IMR-90 (cell line): ENCODE results near the gene LEUTX. TPM values are rescaled to one million over a fixed set of nuclear protein-coding genes. Genes with fewer than 3 reads are reported as not detected.

ENCODE experiments used
- ATAC-seq: fragments of 200-7000 bp; cut with Tn5 transposase; 2 replicates; pipeline ENCODE4 v1.9.1; 2020; ENCODE audit warnings: low read depth, mild to moderate bottlenecking, moderate library complexity
- BruUV-seq: library from RNA; stranded (reverse); fragments of 400-500 nt; replicated peaks from 2 replicates; lab custom pipeline; 2021; lab: Mats Ljungman, UMichigan
- CTCF ChIA-PET: fragments of 300-600 bp; formaldehyde crosslinking; extraction: SDS; loops from one replicate; lab custom pipeline; 2021; ENCODE audit warnings: antibody characterized with exemption; lab: Yijun Ruan, JAX
- POLR2A ChIA-PET: fragments of 300-600 bp; sonication (Branson Sonifier 250); formaldehyde crosslinking; loops from one replicate; lab custom pipeline; 2022; ENCODE audit warnings: antibody characterized with exemption; ENCODE audit not compliant: unreplicated experiment; lab: Charles Lee
- DNase-seq: peaks from one replicate; pipeline ENCODE4 v3.0.0; 2013
- H2AFZ ChIP-seq: replicated peaks from 2 replicates; pipeline ENCODE3; 2013; ENCODE audit warnings: low read length, mild to moderate bottlenecking; ENCODE audit not compliant: poor library complexity
- H2AK5ac ChIP-seq: 2 replicates; pipeline ENCODE4 v1.6.1; 2013; ENCODE audit warnings: low read depth, low read length, inconsistent platforms
- H2AK9ac ChIP-seq: replicated peaks from 2 replicates; pipeline ENCODE3; 2013; ENCODE audit warnings: mild to moderate bottlenecking, low read depth, low read length, moderate library complexity; ENCODE audit not compliant: poor library complexity
- H2BK120ac ChIP-seq: 2 replicates; pipeline ENCODE4 v1.6.1; 2013; ENCODE audit warnings: low read depth, low read length, inconsistent platforms
- H2BK15ac ChIP-seq: 3 replicates; pipeline ENCODE4 v1.6.1; 2013; ENCODE audit warnings: low read depth, low read length, inconsistent platforms
- H2BK20ac ChIP-seq: 2 replicates; pipeline ENCODE4 v1.6.1; 2013; ENCODE audit warnings: low read depth, mild to moderate bottlenecking, inconsistent platforms, low read length, moderate library complexity
- H2BK5ac ChIP-seq: 2 replicates; pipeline ENCODE4 v1.6.1; 2013; ENCODE audit warnings: mild to moderate bottlenecking, low read depth, low read length, inconsistent platforms; ENCODE audit not compliant: poor library complexity, severe bottlenecking
- H3K14ac ChIP-seq: replicated peaks from 2 replicates; pipeline ENCODE4 v1.6.1; 2013; ENCODE audit warnings: low read depth, low read length, inconsistent platforms
- H3K18ac ChIP-seq: 2 replicates; pipeline ENCODE4 v1.6.1; 2013; ENCODE audit warnings: low read depth, low read length, control low read depth
- H3K23ac ChIP-seq: 2 replicates; pipeline ENCODE4 v1.6.1; 2013; ENCODE audit warnings: low read depth, low read length, inconsistent platforms
- H3K27ac ChIP-seq: 2 replicates; pipeline ENCODE4 v1.5.1; 2013; ENCODE audit warnings: mild to moderate bottlenecking, control low read depth, low read length; ENCODE audit not compliant: insufficient read depth
- H3K27me3 ChIP-seq: 2 replicates; pipeline ENCODE4 v1.6.1; 2013; ENCODE audit warnings: low read length; ENCODE audit not compliant: control insufficient read depth, insufficient read depth
- H3K36me3 ChIP-seq: 2 replicates; pipeline ENCODE4 v1.6.1; 2013; ENCODE audit warnings: low read length, mixed read lengths; ENCODE audit not compliant: control insufficient read depth, insufficient read depth
- H3K4ac ChIP-seq: 2 replicates; pipeline ENCODE4 v1.6.1; 2013; ENCODE audit warnings: low read depth, low read length, inconsistent platforms
- H3K4me1 ChIP-seq: 2 replicates; pipeline ENCODE4 v1.6.1; 2013; ENCODE audit warnings: low read length, mixed read lengths; ENCODE audit not compliant: control insufficient read depth, insufficient read depth
- H3K4me2 ChIP-seq: 2 replicates; pipeline ENCODE4 v1.6.1; 2013; ENCODE audit warnings: low read depth, mild to moderate bottlenecking, control low read depth, low read length, moderate library complexity
- H3K4me3 ChIP-seq: 2 replicates; pipeline ENCODE4 v1.5.1; 2013; ENCODE audit warnings: low read depth, mild to moderate bottlenecking, control low read depth, low read length, moderate library complexity; ENCODE audit not compliant: insufficient read depth
- H3K56ac ChIP-seq: 2 replicates; pipeline ENCODE4 v1.6.1; 2013; ENCODE audit warnings: low read length, inconsistent platforms; ENCODE audit not compliant: insufficient read depth; ENCODE audit errors: extremely low read depth
- H3K79me1 ChIP-seq, 2 experiments: 2 replicates each; pipeline ENCODE4 v1.6.1; 2013; ENCODE audit warnings: low read length in 2 of 2, inconsistent platforms in 1 of 2, low read depth in 1 of 2
- H3K9ac ChIP-seq: 2 replicates; pipeline ENCODE4 v1.6.1; 2013; ENCODE audit warnings: low read depth, low read length, control low read depth
- H3K9me1 ChIP-seq: 2 replicates; pipeline ENCODE4 v1.6.1; 2013; ENCODE audit warnings: low read length, inconsistent platforms; ENCODE audit not compliant: insufficient read depth
- H3K9me3 ChIP-seq: 2 replicates; pipeline ENCODE4 v1.6.1; 2013; ENCODE audit warnings: low read length; ENCODE audit not compliant: control insufficient read depth, insufficient read depth
- H4K20me1 ChIP-seq: 2 replicates; pipeline ENCODE4 v1.6.1; 2013; ENCODE audit warnings: low read length, inconsistent platforms; ENCODE audit not compliant: insufficient read depth
- H4K5ac ChIP-seq: 2 replicates; pipeline ENCODE4 v1.6.1; 2013; ENCODE audit warnings: mild to moderate bottlenecking, low read depth, low read length, control low read depth
- H4K8ac ChIP-seq, 2 experiments: 2 replicates each; pipeline ENCODE4 v1.6.1; 2013; ENCODE audit warnings: low read depth in 2 of 2, low read length in 2 of 2, control low read depth in 1 of 2, inconsistent platforms in 1 of 2
- H4K91ac ChIP-seq: 2 replicates; pipeline ENCODE4 v1.6.1; 2013; ENCODE audit warnings: low read depth, low read length, inconsistent platforms; ENCODE audit not compliant: insufficient read depth
- CEBPB ChIP-seq: IDR thresholded peaks from 2 replicates; pipeline ENCODE4 v1.6.1; 2012; ENCODE audit warnings: low read depth, low read length, improper control_type of control experiment
- CHD1 ChIP-seq: IDR thresholded peaks from 2 replicates; pipeline ENCODE4 v1.6.1; 2012; ENCODE audit warnings: low read depth, low read length, improper control_type of control experiment
- FOS ChIP-seq: fragments of 150-350 bp; IDR thresholded peaks from 2 replicates; pipeline ENCODE4 v1.6.1; 2016; ENCODE audit warnings: low read depth, low read length
- MAZ ChIP-seq: IDR thresholded peaks from 2 replicates; pipeline ENCODE4 v1.6.1; 2012; ENCODE audit warnings: low read depth, mild to moderate bottlenecking, low read length, improper control_type of control experiment, moderate library complexity, borderline replicate concordance
- MXI1 ChIP-seq: IDR thresholded peaks from 2 replicates; pipeline ENCODE4 v1.6.1; 2012; ENCODE audit warnings: low read depth, mild to moderate bottlenecking, low read length, moderate library complexity, borderline replicate concordance
- POLR2A ChIP-seq: IDR thresholded peaks from 2 replicates; pipeline ENCODE4 v1.6.1; 2012; ENCODE audit warnings: mild to moderate bottlenecking, low read depth, low read length
- RAD21 ChIP-seq: IDR thresholded peaks from 2 replicates; pipeline ENCODE4 v1.6.1; 2012; ENCODE audit warnings: low read length, improper control_type of control experiment
- USF2 ChIP-seq: fragments of 150-350 bp; IDR thresholded peaks from 2 replicates; pipeline ENCODE4 v1.6.1; 2017; ENCODE audit warnings: mild to moderate bottlenecking, antibody characterized with exemption, low read length, low read depth
- dilution Hi-C: fragments of 300-500 bp; cut with HindIII; formaldehyde crosslinking; loops from one replicate; pipeline ENCODE4 v1.14.3; 2018; ENCODE audit warnings: low sequenced_read_pairs; ENCODE audit not compliant: unreplicated experiment
- in situ Hi-C: fragments of 300-500 bp; cut with MboI; formaldehyde crosslinking; loops from 3 replicates; pipeline ENCODE4 v1.14.3; 2019; ENCODE audit warnings: low sequenced_read_pairs, inconsistent platforms, mixed read lengths
- intact Hi-C: fragments of 100-400 bp; cut with micrococcal nuclease; formaldehyde crosslinking; loops from 2 replicates; pipeline ENCODE4 v1.10.0; 2022
- polyA plus RNA-seq, 3 experiments: library from polyadenylated mRNA; depleted of rRNA; stranded (reverse); fragments of >200 nt; gene quantifications; 2 replicates each; pipeline ENCODE4 v1.2.3, GENCODE V29; 2012; ENCODE audit warnings: low replicate concordance in 1 of 3
- total RNA-seq: library from RNA; depleted of rRNA; stranded (reverse); fragments of >200 nt; gene quantifications from 2 replicates; pipeline ENCODE4 v1.2.3, GENCODE V29; 2012
- TF ChIP-seq, protein P1 (sequence below): fragments of 150-350 bp; IDR thresholded peaks from 2 replicates; pipeline ENCODE4 v1.6.1; 2016; ENCODE audit warnings: low read depth, mild to moderate bottlenecking, low read length, moderate library complexity, borderline replicate concordance

The LEUTX gene
- total and polyA plus RNA-seq, 2 of the 4 experiments (the other 2 are of a cell fraction), result not detected

DNA sequence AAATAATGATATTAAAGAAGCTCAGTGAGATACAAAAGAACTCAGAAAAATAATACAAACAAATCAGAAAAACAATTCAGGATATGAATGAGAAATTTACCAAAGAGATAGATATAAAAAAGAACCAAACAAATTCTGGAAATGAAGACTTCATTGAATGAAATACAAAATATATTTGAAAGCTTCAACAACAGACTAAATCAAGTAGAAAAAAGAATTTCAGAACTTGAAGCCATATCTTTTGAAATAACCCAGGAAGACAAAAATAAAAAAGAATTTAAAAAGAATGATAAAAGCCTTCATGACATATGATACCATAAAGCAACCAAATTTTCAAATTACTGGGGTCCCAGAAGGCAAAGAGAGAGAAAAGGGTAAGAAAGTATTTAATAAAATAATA lies 9.6 kb downstream of the LEUTX start:
- no peaks in the 10 kb centered on the region for H3K4me1 ChIP-seq
- no peak overlapping the region for H3K14ac ChIP-seq
- no peak overlapping the region for H3K27ac ChIP-seq
- in situ Hi-C loops (no loop called here), dilution Hi-C loops (no loop called here), intact Hi-C loops (no loop called here)
- no peaks in the 10 kb centered on the region for H3K9me1 ChIP-seq
- no peak overlapping the region for H2AK5ac ChIP-seq
- no peaks in the 10 kb centered on the region for H4K20me1 ChIP-seq
- ChIA-PET POLR2A (interaction anchor here (0.5 kb wide), 1 partner anchor 213 kb away, joined by 3 read pairs; no protein-coding TSS in a partner anchor), CTCF (no interaction called here)
- H2BK15ac ChIP-seq, result no peak overlapping the region
- H2BK5ac ChIP-seq, result no peak overlapping the region
- no peak for DNase-seq
- ATAC-seq, result no peak
- TF ChIP-seq CEBPB (no peak), USF2 (no peak), MAZ (no peak), RAD21 (no peak), MXI1 (no peak), CHD1 (no peak), FOS (no peak), POLR2A (no peak)
- TF ChIP-seq, protein P1, sequence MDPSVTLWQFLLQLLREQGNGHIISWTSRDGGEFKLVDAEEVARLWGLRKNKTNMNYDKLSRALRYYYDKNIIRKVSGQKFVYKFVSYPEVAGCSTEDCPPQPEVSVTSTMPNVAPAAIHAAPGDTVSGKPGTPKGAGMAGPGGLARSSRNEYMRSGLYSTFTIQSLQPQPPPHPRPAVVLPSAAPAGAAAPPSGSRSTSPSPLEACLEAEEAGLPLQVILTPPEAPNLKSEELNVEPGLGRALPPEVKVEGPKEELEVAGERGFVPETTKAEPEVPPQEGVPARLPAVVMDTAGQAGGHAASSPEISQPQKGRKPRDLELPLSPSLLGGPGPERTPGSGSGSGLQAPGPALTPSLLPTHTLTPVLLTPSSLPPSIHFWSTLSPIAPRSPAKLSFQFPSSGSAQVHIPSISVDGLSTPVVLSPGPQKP, result no peak
- peaks cover 4% of the 10 kb centered on the region for H3K27me3 ChIP-seq
- H3K79me1 ChIP-seq, result no peaks in the 10 kb centered on the region
- H4K8ac ChIP-seq, result no peak overlapping the region
- no peaks in the 10 kb centered on the region for H3K36me3 ChIP-seq
- H4K5ac ChIP-seq, result no peak overlapping the region
- no peak overlapping the region for H3K18ac ChIP-seq
- H3K4me2 ChIP-seq, result no peak overlapping the region
- H3K9ac ChIP-seq, result no peak overlapping the region
- H3K9me3 ChIP-seq, result peaks cover 3% of the 10 kb centered on the region
- H2BK20ac ChIP-seq, result no peak overlapping the region
- no peak overlapping the region for H3K56ac ChIP-seq
- H2AFZ ChIP-seq, result no peak overlapping the region
- no peak overlapping the region for H2AK9ac ChIP-seq
- BruUV-seq, result no TSS peak
- H3K4ac ChIP-seq, result no peak overlapping the region
- no peak overlapping the region for H4K91ac ChIP-seq
- no peak overlapping the region for H3K23ac ChIP-seq
- no peak overlapping the region for H2BK120ac ChIP-seq
- H3K4me3 ChIP-seq, result no peak overlapping the region
